Measurements from ENCODE around the gene GCFC2.

GCFC2 gene

DNA sequence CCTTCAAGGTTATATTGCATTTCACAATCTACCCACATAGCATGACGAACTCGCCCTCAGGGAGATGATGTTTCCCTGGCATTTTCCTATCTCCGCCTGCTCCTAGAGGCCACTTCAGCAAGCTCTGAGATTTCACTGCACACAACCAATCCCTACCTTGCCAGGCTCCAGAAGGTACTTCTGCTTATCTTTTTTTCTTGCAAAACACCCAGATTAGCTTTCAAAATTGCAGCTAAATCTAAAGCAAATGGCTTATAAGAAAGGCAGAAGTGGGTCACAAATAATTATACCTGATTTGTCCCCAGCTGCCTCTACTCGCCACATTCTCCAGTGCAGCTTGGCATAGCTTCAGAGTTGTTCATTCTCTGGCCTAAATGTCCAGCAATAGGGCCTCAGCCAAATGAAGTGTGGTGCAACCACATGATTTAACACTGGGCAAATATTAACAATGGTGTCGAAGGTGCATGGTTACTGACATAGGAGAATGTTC, 96.5 kb downstream of the GCFC2 start:
- H3K27ac ChIP-seq, result no peak overlapping the region
- TF ChIP-seq CTCF (conservative IDR thresholded peaks at IDR 0.05), result no peak

GRCh38 chr2:75612862-75613243, 97.9 kb downstream of the GCFC2 start:
- no peak for TF ChIP-seq CTCF (conservative IDR thresholded peaks at IDR 0.05)
- no peak overlapping the region for H3K27ac ChIP-seq
